H1 (cell line): ENCODE measurements around the gene DCUN1D2. TPM values are rescaled to one million over a fixed set of nuclear protein-coding genes. Genes with fewer than 3 reads are reported as not detected.

Experiments used
- CTCF ChIA-PET: fragments of 300-600 bp; sonication (Branson Sonifier 250); formaldehyde crosslinking; loops from one replicate; lab custom pipeline; 2021; ENCODE audit not compliant: partially characterized antibody; lab: Charles Lee
- POLR2A ChIA-PET: fragments of 300-600 bp; sonication (Branson Sonifier 250); formaldehyde crosslinking; loops from one replicate; lab custom pipeline; 2021; ENCODE audit warnings: inconsistent platforms; ENCODE audit not compliant: partially characterized antibody; lab: Charles Lee
- DNase-seq, 2 experiments: peaks; one replicate each; pipeline versions ENCODE4 v3.0.0 to v3.0.0-alpha.2; 2010 to 2022; ENCODE audit warnings: low spot score in 2 of 2, low read depth in 1 of 2, mixed read lengths in 1 of 2
- FAIRE-seq: peaks from 2 replicates; lab custom pipeline; 2011; peaks lifted over from hg19 to GRCh38; lab: Jason Lieb, UNC
- H2AFZ ChIP-seq: 2 replicates; pipeline ENCODE4 v1.8.1; 2012; ENCODE audit warnings: low read length, inconsistent platforms
- H2AK5ac ChIP-seq: 2 replicates; pipeline ENCODE4 v1.6.1; 2013; ENCODE audit warnings: low read depth, low read length
- H2BK120ac ChIP-seq: replicated peaks from 2 replicates; pipeline ENCODE3; 2013; ENCODE audit warnings: low read depth, low read length, inconsistent platforms
- H2BK12ac ChIP-seq: 2 replicates; pipeline ENCODE4 v1.6.1; 2013; ENCODE audit warnings: low read depth, low read length
- H2BK15ac ChIP-seq: 2 replicates; pipeline ENCODE4 v1.6.1; 2013; ENCODE audit warnings: low read length
- H2BK20ac ChIP-seq: 2 replicates; pipeline ENCODE4 v1.6.1; 2013; ENCODE audit warnings: low read length
- H2BK5ac ChIP-seq: 2 replicates; pipeline ENCODE4 v1.6.1; 2013; ENCODE audit warnings: low read depth, low read length
- H3K14ac ChIP-seq: 2 replicates; pipeline ENCODE4 v1.6.1; 2013; ENCODE audit warnings: inconsistent platforms; ENCODE audit not compliant: insufficient read length
- H3K18ac ChIP-seq: 2 replicates; pipeline ENCODE4 v1.6.1; 2013; ENCODE audit warnings: low read length; ENCODE audit errors: extremely low read depth
- H3K23ac ChIP-seq: 2 replicates; pipeline ENCODE4 v1.6.1; 2013; ENCODE audit warnings: inconsistent platforms; ENCODE audit not compliant: insufficient read length
- H3K23me2 ChIP-seq: 2 replicates; pipeline ENCODE4 v1.6.1; 2013; ENCODE audit warnings: low read depth, low read length
- H3K27ac ChIP-seq: 2 replicates; pipeline ENCODE4 v1.6.1; 2011; ENCODE audit warnings: low read depth, low read length, inconsistent platforms
- H3K27me3 ChIP-seq, 4 experiments: replicated peaks in 1 of 4; 1 replicate in 1 of 4; 2 replicates in 3 of 4; pipeline versions ENCODE4 v1.6.1 to v1.8.1; 2011 to 2013; ENCODE audit warnings: low read length in 3 of 4, mild to moderate bottlenecking in 3 of 4, inconsistent platforms in 2 of 4, mixed read lengths in 2 of 4, moderate library complexity in 1 of 4; ENCODE audit not compliant: control insufficient read depth in 3 of 4, insufficient read depth in 3 of 4; ENCODE audit errors: extremely low read depth in 1 of 4
- H3K36me3 ChIP-seq, 4 experiments: 2 replicates each; pipeline versions ENCODE4 v1.6.1 to v1.8.1; 2011 to 2013; ENCODE audit warnings: mild to moderate bottlenecking in 4 of 4, low read length in 3 of 4, moderate library complexity in 2 of 4, control low read depth in 1 of 4, inconsistent platforms in 1 of 4; ENCODE audit not compliant: insufficient read depth in 4 of 4, control insufficient read depth in 2 of 4
- H3K4ac ChIP-seq: replicated peaks from 2 replicates; pipeline ENCODE3; 2013; ENCODE audit warnings: low read length, low read depth, mixed read lengths, inconsistent platforms; ENCODE audit not compliant: insufficient read length
- H3K4me1 ChIP-seq, 4 experiments: replicated peaks in 1 of 4; 1 replicate in 1 of 4; 2 replicates in 3 of 4; pipeline versions ENCODE4 v1.6.1 to v1.8.1; 2011 to 2013; ENCODE audit warnings: low read length in 3 of 4, inconsistent platforms in 2 of 4, mixed read lengths in 1 of 4; ENCODE audit not compliant: insufficient read depth in 4 of 4, control insufficient read depth in 3 of 4
- H3K4me2 ChIP-seq, 2 experiments: 2 replicates each; pipeline versions ENCODE4 v1.6.1 to v1.8.1; 2011 to 2013; ENCODE audit warnings: low read depth in 2 of 2, low read length in 2 of 2, control low read depth in 1 of 2, inconsistent platforms in 1 of 2, mild to moderate bottlenecking in 1 of 2; ENCODE audit not compliant: insufficient read depth in 1 of 2
- H3K4me3 ChIP-seq, 4 experiments: fragments of 200-600, 300-600 bp in 1 of 4; sonication (generic), shearing (Covaris generic), sonication (Bioruptor Twin) in 1 of 4; 2 replicates each; pipeline versions ENCODE4 v1.5.1 to v1.8.1; 2011 to 2016; ENCODE audit warnings: low read length in 4 of 4, low read depth in 3 of 4, control low read depth in 2 of 4, inconsistent platforms in 2 of 4, mild to moderate bottlenecking in 2 of 4, mixed read lengths in 1 of 4, moderate library complexity in 1 of 4; ENCODE audit not compliant: insufficient read depth in 2 of 4; ENCODE audit errors: extremely low read depth in 1 of 4
- H3K56ac ChIP-seq: replicated peaks from 2 replicates; pipeline ENCODE3; 2013; ENCODE audit warnings: low read depth, mild to moderate bottlenecking, mixed read lengths, low read length, inconsistent platforms; ENCODE audit not compliant: insufficient read length
- H3K79me1 ChIP-seq: 2 replicates; pipeline ENCODE4 v1.6.1; 2013; ENCODE audit warnings: low read depth, low read length, control low read depth
- H3K79me2 ChIP-seq, 2 experiments: 2 replicates each; pipeline versions ENCODE4 v1.6.1 to v1.8.1; 2012 to 2013; ENCODE audit warnings: low read length in 2 of 2, mild to moderate bottlenecking in 2 of 2, inconsistent platforms in 1 of 2; ENCODE audit not compliant: insufficient read depth in 2 of 2, control insufficient read depth in 1 of 2
- H3K9ac ChIP-seq, 4 experiments: replicated peaks in 1 of 4; 1 replicate in 1 of 4; 2 replicates in 3 of 4; pipeline versions ENCODE4 v1.6.1 to v1.8.1; 2011 to 2013; ENCODE audit warnings: low read depth in 3 of 4, low read length in 3 of 4, control low read depth in 2 of 4, mild to moderate bottlenecking in 2 of 4, moderate library complexity in 2 of 4, inconsistent platforms in 1 of 4; ENCODE audit errors: extremely low read depth in 1 of 4
- H3K9me3 ChIP-seq, 2 experiments: 2 replicates each; pipeline versions ENCODE4 v1.6.1 to v1.8.1; 2012 to 2013; ENCODE audit warnings: mild to moderate bottlenecking in 2 of 2, moderate library complexity in 2 of 2, control low read depth in 1 of 2, inconsistent platforms in 1 of 2, low read depth in 1 of 2, low read length in 1 of 2, mixed read lengths in 1 of 2; ENCODE audit not compliant: insufficient read depth in 2 of 2
- H4K20me1 ChIP-seq, 2 experiments: replicated peaks in 1 of 2; 2 replicates each; pipeline versions ENCODE3 to v1.8.1; 2011 to 2013; ENCODE audit warnings: inconsistent platforms in 2 of 2, low read length in 2 of 2, mild to moderate bottlenecking in 1 of 2; ENCODE audit not compliant: insufficient read depth in 2 of 2, control insufficient read depth in 1 of 2
- H4K5ac ChIP-seq: 2 replicates; pipeline ENCODE4 v1.6.1; 2013; ENCODE audit warnings: low read length, low read depth, mixed read lengths, inconsistent platforms; ENCODE audit not compliant: insufficient read length
- H4K8ac ChIP-seq: 2 replicates; pipeline ENCODE4 v1.8.0; 2013; ENCODE audit warnings: mild to moderate bottlenecking, moderate library complexity, low read length, inconsistent platforms; ENCODE audit not compliant: insufficient read depth; ENCODE audit errors: extremely low read depth
- H4K91ac ChIP-seq: replicated peaks from 2 replicates; pipeline ENCODE3; 2013; ENCODE audit warnings: low read length, mixed read lengths, inconsistent platforms; ENCODE audit not compliant: insufficient read length
- RNF2 ChIP-seq: fragments of 200-900, 300-1000 bp; sonication (generic); IDR thresholded peaks from 2 replicates; pipeline ENCODE4 v1.7.1; 2016; ENCODE audit warnings: borderline replicate concordance, low read depth, mild to moderate bottlenecking, antibody characterized with exemption, low read length; ENCODE audit not compliant: poor library complexity, severe bottlenecking; ENCODE audit errors: missing control alignments
- WGBS, 2 experiments: shearing (Covaris generic) in 1 of 2; methylation state at CpG; one replicate each; pipeline versions ENCODE4 v1.1.6 to v1.1.7; 2013 to 2015; ENCODE audit warnings: low lambda C conversion rate in 2 of 2, mixed read lengths in 2 of 2, inconsistent platforms in 1 of 2, low coverage in 1 of 2, missing lambda C conversion rate in 1 of 2; ENCODE audit not compliant: insufficient replicate concordance in 2 of 2, insufficient coverage in 1 of 2, insufficient read length in 1 of 2; ENCODE audit errors: extremely low coverage in 1 of 2, missing lambda C conversion rate in 1 of 2; 5-methylcytosine and 5-hydroxymethylcytosine counted together
- polyA plus RNA-seq, 7 experiments: library from polyadenylated mRNA; depleted of rRNA in 3 of 7; stranded (reverse) in 5 of 7; unstranded in 2 of 7; fragments of >200 nt in 5 of 7; fragments of 200-250 nt in 2 of 7; gene quantifications; 1 replicate in 5 of 7; 2 replicates in 1 of 7; 4 replicates in 1 of 7; pipeline versions ENCODE4 v1.2.1 to v1.2.3, GENCODE V29; 2011 to 2013; ENCODE audit warnings: missing spikeins in 2 of 7, mixed read lengths in 2 of 7
- total RNA-seq: library from RNA; stranded (reverse); fragmentation: NEBNext Ultra II Directional; extraction: Animal tissue kit (Norgen Biotek cat#: 25700); gene quantifications from 2 replicates; pipeline ENCODE4 v1.2.1, GENCODE V29; 2021

Gene DCUN1D2
- total and polyA plus RNA-seq, 2 of the 8 experiments (the other 6 are each of a cell fraction or from before 2014, with no cell fraction given) = 19.5 to 35.3 TPM

GRCh38 chr13:113518076-113518803, 27.7 kb upstream of the DCUN1D2 start:
- Histone ChIP-seq H3K18ac (no peak overlapping the region), H3K14ac (no peak overlapping the region), H2AFZ (no peak overlapping the region), H4K8ac (no peak overlapping the region), H2BK5ac (no peak overlapping the region), H3K4ac (no peak overlapping the region), H4K20me1 (peaks cover 0 to 8% of the 10 kb centered on the region in 2 experiments), H4K5ac (no peak overlapping the region), H3K79me1 (peaks cover 5% of the 10 kb centered on the region; the same call in 1 of the 2 replicates), H3K23me2 (0 out of 2 replicates have a peak, but pooled peaks cover 1% of the 10 kb centered on the region), H3K4me2 (no peak overlapping the region), H2BK120ac (no peak overlapping the region), H3K4me3 (no peak overlapping the region), H3K4me1 (no peaks in the 10 kb centered on the region), H4K91ac (no peak overlapping the region), H2BK15ac (no peak overlapping the region), H3K9ac (no peak overlapping the region), H3K9me3 (no peaks in the 10 kb centered on the region), H3K27ac (no peak overlapping the region), H2AK5ac (no peak overlapping the region), H3K36me3 (peaks cover 0 to 25% (median 12%) of the 10 kb centered on the region in 4 experiments; a peak in 5 of 8 replicates), H2BK12ac (no peak overlapping the region), H2BK20ac (no peak overlapping the region), H3K23ac (no peak overlapping the region), H3K79me2 (peaks cover 0 to 2% of the 10 kb centered on the region in 2 experiments; a peak in 1 of 4 replicates), H3K27me3 (no peaks in the 10 kb centered on the region; a peak in 1 of 7 replicates), H3K56ac (no peak overlapping the region)
- TF ChIP-seq RNF2 = no peak
- FAIRE-seq = no peak
- DNase-seq = no peak
- ChIA-PET POLR2A (no interaction called here), CTCF (interaction anchor here (1.4 to 1.8 kb wide), 2 partner anchors 44 to 59 kb away, joined by 3 to 6 read pairs; no protein-coding TSS in a partner anchor)
- 94% methylated on average over 21 of the region's 21 CpGs; no CpG with 5 or more reads in 1 of the 2 experiments for WGBS, 2 experiments
